ENCODE data around the gene MYRF.

The MYRF gene

DNA sequence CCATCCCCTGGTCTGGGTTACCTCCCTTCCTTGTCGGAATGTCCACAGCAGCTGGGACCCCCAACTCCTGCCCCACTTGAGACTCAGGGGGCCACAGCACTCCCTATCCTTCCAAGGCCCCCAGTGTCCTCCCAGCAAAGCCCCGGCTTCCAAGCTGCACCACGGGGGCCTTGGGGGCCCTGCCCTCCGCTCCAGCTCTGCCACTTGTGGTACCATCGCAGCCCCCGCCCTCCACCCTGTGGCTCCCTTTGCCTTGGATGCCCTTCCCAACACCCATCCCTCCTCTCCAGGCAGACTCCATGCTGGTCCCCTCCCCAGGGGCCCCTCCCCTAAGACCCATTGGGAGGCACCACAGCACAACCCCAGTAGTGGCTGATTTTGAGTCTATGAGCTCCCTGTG, 22.7 kb downstream of the MYRF start:
- CTCF ChIA-PET = interaction anchor here (0.5 to 1.6 kb wide), 7 partner anchors 8 to 35 kb away, joined by 3 to 5 read pairs (median 3); no protein-coding TSS in a partner anchor
- Histone ChIP-seq H3K27me3 (replicated peaks in 2 of 5; ENCODE audit: control insufficient read depth in 4 of 5, insufficient read depth in 5 of 5, low read length in 4 of 5) (peaks cover 0 to 9% (median 0%) of the 10 kb centered on the region in 5 experiments), H3K4me1 (ENCODE audit: control extremely low read depth in 1 of 4, control insufficient read depth in 4 of 4, insufficient read depth in 4 of 4, low read length in 3 of 4) (peaks cover 0 to 15% (median 12%) of the 10 kb centered on the region in 4 experiments), H3K36me3 (ENCODE audit: control insufficient read depth in 4 of 4, insufficient read depth in 4 of 4, low read length in 3 of 4) (no peaks in the 10 kb centered on the region), H3K27ac (ENCODE audit: insufficient read depth in 1 of 2, low read depth in 1 of 2, low read length in 2 of 2, poor library complexity in 1 of 2, severe bottlenecking in 2 of 2) (no peak overlapping the region), H3K4me3 (ENCODE audit: control insufficient read depth in 1 of 7, extremely low read depth in 1 of 7, insufficient read depth in 4 of 7, low read depth in 2 of 7, low read length in 6 of 7) (no peak overlapping the region), H3K9me3 (ENCODE audit: control extremely low read depth in 1 of 5, control insufficient read depth in 4 of 5, insufficient read depth in 2 of 5, low read depth in 1 of 5, low read length in 4 of 5) (no peaks in the 10 kb centered on the region)
- POLR2A ChIA-PET = no interaction called here
- 98% methylated on average over 6 of the region's 6 CpGs for WGBS (ENCODE audit: insufficient coverage)
- DNase-seq = no peak

DNA sequence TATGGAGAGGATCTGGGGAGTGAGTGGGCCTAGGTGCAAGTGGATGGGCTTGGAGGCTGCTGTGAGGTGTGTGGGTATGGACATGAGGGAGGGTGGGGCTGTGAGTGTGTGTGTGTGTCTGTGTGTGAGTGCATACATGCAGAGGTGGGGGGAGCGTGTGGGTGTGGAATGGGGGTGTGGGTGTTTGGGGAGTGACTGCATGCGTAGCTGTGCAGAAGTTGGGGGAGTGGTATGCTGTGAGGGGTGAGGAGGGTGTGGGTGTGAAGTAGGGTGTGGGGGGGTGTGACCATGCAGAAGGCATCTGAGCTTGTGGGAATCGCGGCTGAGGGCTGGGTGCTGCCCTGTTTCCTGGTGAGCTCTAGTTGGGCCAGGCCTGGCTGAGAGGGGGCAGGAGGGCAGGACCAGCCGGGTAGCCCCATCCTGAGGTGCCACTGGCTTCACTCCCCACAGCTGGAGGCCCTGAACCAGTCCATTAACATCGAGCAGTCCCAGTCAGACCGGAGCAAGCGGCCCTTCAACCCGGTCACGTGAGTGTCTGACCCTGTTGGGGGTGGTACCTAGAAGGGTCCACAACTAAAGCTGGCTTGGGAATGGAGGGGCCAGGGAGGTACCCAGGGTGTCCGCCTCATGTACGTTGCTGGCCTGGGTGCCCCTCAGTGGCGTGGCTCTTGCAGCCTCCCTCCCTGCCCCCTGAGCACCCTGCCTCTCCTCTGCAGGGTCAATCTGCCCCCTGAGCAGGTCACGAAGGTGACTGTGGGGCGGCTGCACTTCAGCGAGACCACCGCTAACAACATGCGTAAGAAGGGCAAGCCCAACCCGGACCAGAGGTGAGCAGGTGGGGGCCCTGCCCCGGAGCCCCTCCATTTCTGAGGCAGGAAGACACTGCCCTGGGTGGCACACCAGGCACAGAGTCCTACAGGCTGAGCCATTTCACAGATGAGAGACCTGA, 23.4 kb downstream of the MYRF start:
- POLR2A ChIA-PET = no interaction called here
- DNase-seq = no peak
- CTCF ChIA-PET = interaction anchor here (0.8 to 1.6 kb wide), 8 partner anchors 9 to 36 kb away, joined by 3 to 5 read pairs (median 4); no protein-coding TSS in a partner anchor
- no peak overlapping the region for H3K27ac ChIP-seq (ENCODE audit: insufficient read depth in 1 of 2, low read depth in 1 of 2, low read length in 2 of 2, poor library complexity in 1 of 2, severe bottlenecking in 2 of 2)
- H3K4me3 ChIP-seq (ENCODE audit: control insufficient read depth in 1 of 7, extremely low read depth in 1 of 7, insufficient read depth in 4 of 7, low read depth in 2 of 7, low read length in 6 of 7) = no peak overlapping the region
- peaks cover 0 to 15% (median 12%) of the 10 kb centered on the region in 4 experiments for H3K4me1 ChIP-seq (ENCODE audit: control extremely low read depth in 1 of 4, control insufficient read depth in 4 of 4, insufficient read depth in 4 of 4, low read length in 3 of 4)
- 92% methylated on average over 17 of the region's 20 CpGs for WGBS (ENCODE audit: insufficient coverage)
- H3K27me3 ChIP-seq (replicated peaks in 2 of 5; ENCODE audit: control insufficient read depth in 4 of 5, insufficient read depth in 5 of 5, low read length in 4 of 5) = peaks cover 0 to 9% (median 0%) of the 10 kb centered on the region in 5 experiments
- no peaks in the 10 kb centered on the region for H3K9me3 ChIP-seq (ENCODE audit: control extremely low read depth in 1 of 5, control insufficient read depth in 4 of 5, insufficient read depth in 2 of 5, low read depth in 1 of 5, low read length in 4 of 5)
- H3K36me3 ChIP-seq (ENCODE audit: control insufficient read depth in 4 of 4, insufficient read depth in 4 of 4, low read length in 3 of 4) = no peaks in the 10 kb centered on the region

DNA sequence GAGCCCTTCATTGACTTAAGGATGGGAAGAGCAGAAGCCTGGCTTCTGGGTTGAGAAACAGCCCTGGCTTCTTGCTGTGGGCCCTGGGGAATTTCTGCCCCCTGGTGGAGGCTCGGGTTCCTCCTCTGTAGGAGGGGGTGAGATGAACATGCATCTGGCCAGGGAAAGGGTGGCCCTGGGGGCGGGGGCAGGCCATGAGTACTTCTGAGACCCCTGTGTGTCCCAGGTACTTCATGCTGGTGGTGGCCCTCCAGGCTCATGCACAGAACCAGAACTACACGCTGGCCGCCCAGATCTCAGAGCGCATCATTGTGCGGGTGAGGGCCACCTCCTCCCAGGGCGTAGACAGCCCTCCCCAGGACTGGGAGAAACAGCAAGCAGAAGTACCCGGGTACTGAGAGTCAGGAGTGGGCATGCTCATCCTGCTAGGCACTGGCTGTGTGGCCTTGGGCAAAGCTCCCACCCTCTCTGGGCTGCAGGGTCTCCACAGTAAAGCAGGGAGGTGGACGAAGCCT, 24.2 kb downstream of the MYRF start:
- 76% methylated on average over 9 of the region's 9 CpGs for whole genome bisulfite sequencing (ENCODE audit: insufficient coverage)
- Histone ChIP-seq H3K9me3 (ENCODE audit: control extremely low read depth in 1 of 5, control insufficient read depth in 4 of 5, insufficient read depth in 2 of 5, low read depth in 1 of 5, low read length in 4 of 5) (no peaks in the 10 kb centered on the region), H3K27ac (ENCODE audit: insufficient read depth in 1 of 2, low read depth in 1 of 2, low read length in 2 of 2, poor library complexity in 1 of 2, severe bottlenecking in 2 of 2) (no peak overlapping the region), H3K4me3 (ENCODE audit: control insufficient read depth in 1 of 7, extremely low read depth in 1 of 7, insufficient read depth in 4 of 7, low read depth in 2 of 7, low read length in 6 of 7) (no peak overlapping the region), H3K4me1 (ENCODE audit: control extremely low read depth in 1 of 4, control insufficient read depth in 4 of 4, insufficient read depth in 4 of 4, low read length in 3 of 4) (peaks cover 0 to 15% (median 12%) of the 10 kb centered on the region in 4 experiments), H3K36me3 (ENCODE audit: control insufficient read depth in 4 of 4, insufficient read depth in 4 of 4, low read length in 3 of 4) (no peaks in the 10 kb centered on the region), H3K27me3 (replicated peaks in 2 of 5; ENCODE audit: control insufficient read depth in 4 of 5, insufficient read depth in 5 of 5, low read length in 4 of 5) (peaks cover 0 to 9% (median 0%) of the 10 kb centered on the region in 5 experiments)
- ChIA-PET CTCF (interaction anchor here (1.0 to 1.6 kb wide), 3 partner anchors 11 to 32 kb away, joined by 3 to 4 read pairs (median 3); no protein-coding TSS in a partner anchor), POLR2A (no interaction called here)
- DNase-seq = peak; percentile 68 to 81 (median 76)

DNA sequence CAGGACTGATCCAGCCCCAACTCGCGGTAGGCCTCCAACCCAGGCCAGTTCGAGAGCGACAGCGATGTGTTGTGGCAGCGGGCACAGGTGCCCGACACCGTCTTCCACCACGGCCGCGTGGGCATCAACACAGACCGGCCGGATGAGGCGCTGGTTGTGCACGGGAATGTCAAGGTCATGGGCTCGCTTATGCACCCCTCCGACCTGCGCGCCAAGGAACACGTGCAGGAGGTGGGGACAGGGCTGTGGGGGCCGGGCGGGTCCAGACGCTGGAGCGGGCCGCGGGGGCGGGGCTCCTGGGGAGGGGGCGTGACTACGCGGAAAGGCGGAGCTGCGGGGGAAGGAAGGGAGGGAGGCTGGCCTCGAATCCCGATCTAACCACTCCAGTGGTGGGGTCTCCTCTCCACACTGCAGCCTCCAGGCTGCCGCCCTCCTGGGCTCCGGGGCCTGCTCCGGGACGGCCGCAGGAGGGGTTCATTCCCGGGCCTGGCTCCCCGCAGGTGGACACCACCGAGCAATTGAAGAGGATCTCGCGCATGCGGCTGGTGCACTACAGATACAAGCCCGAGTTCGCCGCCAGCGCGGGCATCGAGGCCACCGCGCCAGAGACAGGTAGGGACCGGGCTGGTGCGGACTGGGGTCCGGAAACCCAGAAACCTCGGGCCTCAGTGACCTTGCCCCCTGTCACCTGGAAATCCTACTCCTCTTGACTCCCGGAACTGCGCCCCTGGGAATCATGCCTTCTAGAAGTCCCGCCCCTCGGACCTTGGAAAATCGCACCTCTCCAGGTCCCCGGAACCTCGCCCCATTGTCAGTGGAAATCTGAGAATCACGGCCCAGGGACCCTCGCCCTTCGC, 25.0 kb downstream of the MYRF start:
- peak; percentile 43 to 54 (median 46) for DNase-seq
- no peaks in the 10 kb centered on the region for H3K9me3 ChIP-seq (ENCODE audit: control extremely low read depth in 1 of 5, control insufficient read depth in 4 of 5, insufficient read depth in 2 of 5, low read depth in 1 of 5, low read length in 4 of 5)
- H3K4me1 ChIP-seq (ENCODE audit: control extremely low read depth in 1 of 4, control insufficient read depth in 4 of 4, insufficient read depth in 4 of 4, low read length in 3 of 4) = peaks cover 0 to 15% (median 12%) of the 10 kb centered on the region in 4 experiments
- CTCF ChIA-PET = interaction anchor here (1.1 kb wide), 1 partner anchor 11 kb away, joined by 3 read pairs; no protein-coding TSS in a partner anchor
- no peak overlapping the region for H3K27ac ChIP-seq (ENCODE audit: insufficient read depth in 1 of 2, low read depth in 1 of 2, low read length in 2 of 2, poor library complexity in 1 of 2, severe bottlenecking in 2 of 2)
- POLR2A ChIA-PET = no interaction called here
- peaks cover 0 to 9% (median 0%) of the 10 kb centered on the region in 5 experiments for H3K27me3 ChIP-seq (replicated peaks in 2 of 5; ENCODE audit: control insufficient read depth in 4 of 5, insufficient read depth in 5 of 5, low read length in 4 of 5)
- 37% methylated on average over 48 of the region's 67 CpGs for WGBS (ENCODE audit: insufficient coverage)
- peak overlapping the region in 4 of 7 experiments; percentile 22 to 59 (median 52) for H3K4me3 ChIP-seq (ENCODE audit: control insufficient read depth in 1 of 7, extremely low read depth in 1 of 7, insufficient read depth in 4 of 7, low read depth in 2 of 7, low read length in 6 of 7)
- H3K36me3 ChIP-seq (ENCODE audit: control insufficient read depth in 4 of 4, insufficient read depth in 4 of 4, low read length in 3 of 4) = no peaks in the 10 kb centered on the region

GRCh38 chr11:61778357-61778886, 26.0 kb downstream of the MYRF start:
- DNase-seq = no peak
- Histone ChIP-seq H3K27me3 (replicated peaks in 2 of 5; ENCODE audit: control insufficient read depth in 4 of 5, insufficient read depth in 5 of 5, low read length in 4 of 5) (peaks cover 0 to 9% (median 0%) of the 10 kb centered on the region in 5 experiments), H3K36me3 (ENCODE audit: control insufficient read depth in 4 of 4, insufficient read depth in 4 of 4, low read length in 3 of 4) (no peaks in the 10 kb centered on the region), H3K4me3 (ENCODE audit: control insufficient read depth in 1 of 7, extremely low read depth in 1 of 7, insufficient read depth in 4 of 7, low read depth in 2 of 7, low read length in 6 of 7) (no peak overlapping the region), H3K4me1 (ENCODE audit: control extremely low read depth in 1 of 4, control insufficient read depth in 4 of 4, insufficient read depth in 4 of 4, low read length in 3 of 4) (peaks cover 0 to 13% (median 10%) of the 10 kb centered on the region in 4 experiments), H3K27ac (ENCODE audit: insufficient read depth in 1 of 2, low read depth in 1 of 2, low read length in 2 of 2, poor library complexity in 1 of 2, severe bottlenecking in 2 of 2) (no peak overlapping the region), H3K9me3 (ENCODE audit: control extremely low read depth in 1 of 5, control insufficient read depth in 4 of 5, insufficient read depth in 2 of 5, low read depth in 1 of 5, low read length in 4 of 5) (no peaks in the 10 kb centered on the region)
- 98% methylated on average over 8 of the region's 11 CpGs for WGBS (ENCODE audit: insufficient coverage)
- ChIA-PET POLR2A (no interaction called here), CTCF (interaction anchor here (1.5 kb wide), 1 partner anchor 12 kb away, joined by 11 read pairs; no protein-coding TSS in a partner anchor)

GRCh38 chr11:61778920-61779650, 26.6 kb downstream of the MYRF start:
- no peaks in the 10 kb centered on the region for H3K9me3 ChIP-seq (ENCODE audit: control extremely low read depth in 1 of 5, control insufficient read depth in 4 of 5, insufficient read depth in 2 of 5, low read depth in 1 of 5, low read length in 4 of 5)
- DNase-seq = no peak
- peaks cover 0 to 13% (median 12%) of the 10 kb centered on the region in 4 experiments for H3K4me1 ChIP-seq (ENCODE audit: control extremely low read depth in 1 of 4, control insufficient read depth in 4 of 4, insufficient read depth in 4 of 4, low read length in 3 of 4)
- no peak overlapping the region for H3K27ac ChIP-seq (ENCODE audit: insufficient read depth in 1 of 2, low read depth in 1 of 2, low read length in 2 of 2, poor library complexity in 1 of 2, severe bottlenecking in 2 of 2)
- 98% methylated on average over 22 of the region's 24 CpGs for WGBS (ENCODE audit: insufficient coverage)
- no peaks in the 10 kb centered on the region for H3K36me3 ChIP-seq (ENCODE audit: control insufficient read depth in 4 of 4, insufficient read depth in 4 of 4, low read length in 3 of 4)
- peaks cover 0 to 9% (median 0%) of the 10 kb centered on the region in 5 experiments for H3K27me3 ChIP-seq (replicated peaks in 2 of 5; ENCODE audit: control insufficient read depth in 4 of 5, insufficient read depth in 5 of 5, low read length in 4 of 5)
- ChIA-PET CTCF (interaction anchor here (0.6 to 1.5 kb wide), 3 partner anchors 9 to 32 kb away, joined by 3 to 11 read pairs (median 3); no protein-coding TSS in a partner anchor), POLR2A (interaction anchor here (0.6 kb wide), 1 partner anchor 301 kb away, joined by 3 read pairs; no protein-coding TSS in a partner anchor)
- no peak overlapping the region for H3K4me3 ChIP-seq (ENCODE audit: control insufficient read depth in 1 of 7, extremely low read depth in 1 of 7, insufficient read depth in 4 of 7, low read depth in 2 of 7, low read length in 6 of 7)
